Iris pigment epithelial cell (primary cell): ENCODE data around the gene OR52L1.
"Not testable (repeated sequence)": the region's sequence is repeated elsewhere in the genome, so short reads cannot be mapped to it uniquely, and the experiment has no call there.

Experiments
- DNase-seq: peaks from one replicate; pipeline ENCODE4 v3.0.0-alpha.2; 2011; ENCODE audit warnings: low read depth

OR52L1 gene

DNA sequence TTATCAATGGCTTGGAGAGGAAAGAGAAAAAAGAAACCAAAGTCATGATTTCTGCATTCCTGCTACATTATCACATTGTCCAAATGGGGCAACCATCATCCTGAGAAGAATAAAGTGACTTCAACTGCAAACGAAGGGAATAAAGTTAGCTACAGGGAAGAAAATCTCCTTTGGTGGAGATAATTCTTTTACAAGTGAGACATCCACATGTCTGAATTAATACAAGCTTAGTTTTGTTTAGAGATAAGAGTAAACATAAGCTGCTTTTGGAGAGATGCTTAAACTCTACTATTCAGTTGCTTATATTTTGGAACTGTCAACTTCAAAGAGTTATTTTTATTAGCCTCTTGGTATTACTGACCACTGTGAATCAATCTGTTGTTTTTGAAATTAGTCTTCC, at the start of gene OR52L1:
Gene OR52L1 (minus strand): TSS at position 101 of the 400 bp plus-strand sequence. CDS start 55 bp downstream, at position 46.
- DNase-seq = no peak

DNA sequence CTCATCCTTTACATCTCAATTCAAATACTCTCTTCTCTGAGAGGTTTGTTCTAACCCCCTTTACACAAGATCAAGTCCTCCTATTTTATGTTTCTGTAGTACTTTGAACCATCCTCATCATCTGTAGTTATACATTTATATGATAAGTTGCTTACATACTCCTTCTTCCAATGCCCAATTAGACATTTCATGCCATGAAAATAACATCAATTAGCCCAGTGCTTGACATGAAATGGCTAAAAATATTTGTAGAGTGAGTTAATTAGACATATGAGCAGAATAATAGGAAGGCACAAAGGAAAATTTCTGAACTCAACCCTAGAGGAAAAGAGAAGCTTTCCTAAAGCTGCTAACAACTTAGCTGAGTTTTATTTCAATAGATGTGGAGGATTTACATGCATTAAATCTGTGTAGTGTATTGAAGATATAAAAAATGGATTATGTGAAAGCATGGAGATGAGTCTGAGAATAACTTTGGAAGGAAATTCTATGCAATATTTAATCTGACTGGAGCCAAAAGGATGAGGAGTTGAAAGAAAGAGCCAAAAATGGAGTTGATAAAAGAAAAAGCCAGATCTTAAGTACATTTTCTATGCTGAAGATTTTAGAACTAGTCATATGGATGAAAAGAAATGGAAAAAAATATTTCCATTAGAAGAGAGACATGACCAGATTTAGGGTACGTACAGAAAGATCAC, 44.1 kb upstream of the OR52L1 start, which contains the start of gene OR56A1:
Gene OR56A1 (minus strand): TSS at position 51 of the 698 bp plus-strand sequence. CDS start 3,066 bp downstream, outside the sequence.
- no peak for DNase-seq

DNA sequence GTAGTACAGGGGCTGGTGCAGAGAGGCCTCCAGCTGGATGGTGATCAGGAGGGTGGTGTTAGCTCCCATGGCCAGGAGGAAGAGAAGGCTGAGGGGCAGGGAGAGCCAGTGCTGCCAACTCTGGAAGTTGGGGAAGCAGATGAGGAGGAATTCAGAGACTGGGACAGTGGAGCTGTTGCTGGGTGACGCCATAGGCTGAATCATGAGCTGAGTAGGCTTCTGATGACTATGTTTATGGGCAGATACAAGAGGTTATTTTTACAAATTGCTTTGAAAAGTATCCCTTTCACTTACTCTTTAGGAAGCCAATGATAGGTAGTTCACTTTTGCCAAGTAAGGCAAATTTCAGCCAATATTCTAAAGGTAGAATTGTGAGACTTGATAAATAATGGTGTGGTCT, 40.7 kb upstream of the OR52L1 start:
- no peak for DNase-seq

DNA sequence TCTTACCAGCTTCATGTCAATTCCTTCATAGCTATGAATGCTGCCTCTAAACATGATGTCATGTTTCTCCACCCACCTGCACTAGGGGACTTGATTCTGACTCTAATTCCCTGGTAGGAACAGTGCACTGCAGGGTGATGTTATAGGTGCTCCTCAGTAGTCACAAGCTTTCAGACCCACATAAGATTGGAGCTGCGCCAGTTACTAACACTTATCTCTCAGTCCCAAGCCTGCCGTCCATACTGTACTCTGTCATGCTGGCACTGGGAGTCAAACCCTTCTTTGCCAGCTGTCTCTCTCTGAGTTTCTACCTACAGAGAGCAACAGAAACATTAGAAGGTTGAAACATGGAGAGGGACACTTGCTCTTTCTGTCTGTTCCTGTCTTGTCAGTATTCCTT, 38.3 kb upstream of the OR52L1 start:
- no peak for DNase-seq

DNA sequence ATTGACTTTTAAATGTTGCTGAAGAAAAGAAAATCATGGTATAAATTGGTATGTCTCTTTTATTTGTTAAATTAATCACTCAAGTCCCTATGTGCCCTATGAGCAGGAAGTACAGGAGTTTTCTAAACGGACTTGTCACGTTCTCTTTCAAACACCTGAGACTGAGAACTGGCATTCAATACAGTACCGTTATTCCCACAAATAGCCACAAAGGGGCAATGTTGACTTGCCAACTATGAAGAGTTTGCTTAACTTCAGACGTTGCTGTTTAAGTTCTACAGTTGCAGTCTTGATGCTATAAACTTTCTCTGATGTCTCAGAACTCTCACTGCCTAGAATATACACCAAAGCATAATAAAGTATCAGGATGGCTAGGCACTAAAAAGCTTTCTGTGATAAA, 36.2 kb upstream of the OR52L1 start:
- DNase-seq = peak; percentile 36

DNA sequence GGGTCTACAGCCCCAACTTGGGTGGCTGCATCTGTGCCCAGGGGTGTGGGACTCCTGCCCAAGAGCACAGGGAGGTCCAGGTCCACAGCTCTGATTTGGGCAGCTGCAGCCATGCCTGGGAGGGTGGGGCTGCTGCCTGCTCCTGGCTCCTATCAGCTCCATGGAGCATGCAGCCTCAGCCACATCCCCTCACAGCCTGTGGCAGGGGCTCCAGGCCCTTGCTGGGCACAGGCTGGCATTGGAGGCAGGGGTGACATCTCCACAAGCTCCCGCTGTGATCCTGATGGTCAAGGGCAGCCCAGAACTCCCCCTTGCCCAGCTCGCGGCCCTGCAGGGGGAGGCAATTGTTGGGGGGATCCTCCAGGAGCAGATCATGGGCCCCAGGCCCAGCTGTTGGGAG, 26.3 kb upstream of the OR52L1 start:
- DNase-seq = no peak

DNA sequence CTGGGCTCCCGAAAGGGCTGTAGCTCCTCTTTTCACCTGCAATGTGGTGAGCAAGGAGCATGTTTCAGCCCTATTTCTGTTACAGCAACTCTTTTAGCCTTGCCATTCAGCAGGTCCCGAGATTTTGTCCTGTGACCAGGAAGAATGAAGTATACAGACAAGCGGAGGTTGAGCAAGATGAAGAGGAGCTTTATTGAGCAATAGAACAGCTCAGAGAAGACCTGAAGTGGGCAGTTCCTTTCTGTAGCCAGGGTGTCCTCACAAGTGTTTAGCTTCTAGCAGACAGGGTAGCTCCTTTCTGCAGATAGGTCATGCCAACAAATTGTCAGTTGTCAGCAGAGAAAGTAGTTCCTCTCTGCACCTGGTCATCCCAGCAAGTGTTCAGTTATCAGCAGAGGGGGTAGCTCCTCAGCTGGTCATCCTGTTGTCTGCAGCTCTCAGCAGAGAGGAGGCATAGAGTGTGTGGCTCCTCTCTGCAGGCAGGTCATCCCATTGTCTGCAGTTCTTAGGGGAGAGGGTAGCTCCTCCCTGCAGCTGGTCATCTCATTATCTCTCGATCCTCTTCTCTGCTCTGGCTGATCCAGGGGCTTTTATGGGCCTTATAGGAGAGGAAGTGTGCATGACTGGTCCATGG, 25.4 kb upstream of the OR52L1 start:
- no peak for DNase-seq

DNA sequence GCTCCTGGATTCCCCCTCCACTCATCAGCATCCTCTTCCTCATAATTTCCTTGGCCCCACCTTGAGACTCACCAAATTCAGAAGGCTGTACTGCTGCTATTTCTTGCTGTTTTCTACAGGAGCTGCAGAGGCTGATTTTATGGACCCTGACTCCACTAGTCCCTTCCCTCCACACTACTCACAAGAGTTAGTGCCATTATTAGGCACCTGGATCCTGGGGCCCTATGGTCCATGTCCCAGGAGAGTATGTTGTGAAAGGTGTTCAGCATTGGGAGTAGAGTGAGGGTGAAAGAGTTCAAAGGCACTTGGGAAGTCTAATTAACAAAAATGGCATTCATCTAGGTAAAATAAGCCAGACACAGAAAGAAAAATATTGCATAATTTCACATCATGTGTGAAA, 20.1 kb upstream of the OR52L1 start, which contains the start of gene OR56A4:
Gene OR56A4 (minus strand): TSS at position 101 of the 400 bp plus-strand sequence. CDS start 3,954 bp downstream, outside the sequence.
- DNase-seq = no peak

DNA sequence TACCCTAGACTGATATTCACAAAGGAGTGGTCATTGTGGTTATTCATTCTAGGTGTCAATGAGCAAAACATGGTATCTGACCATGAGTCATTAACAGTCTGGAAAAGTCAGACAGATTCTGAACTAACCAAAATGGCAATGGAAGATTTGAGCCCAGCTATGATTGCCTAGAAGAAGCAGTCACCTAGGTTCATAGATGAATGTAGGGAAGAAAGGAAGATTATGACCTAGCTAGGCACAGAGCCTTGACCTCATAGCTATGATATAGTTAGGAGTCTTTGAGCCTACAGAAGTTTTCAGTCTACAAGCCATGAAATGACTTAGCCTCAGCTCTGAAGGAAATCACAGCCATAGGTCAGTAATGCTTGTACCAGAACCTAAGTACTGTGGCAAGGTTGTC, 19.6 kb upstream of the OR52L1 start:
- DNase-seq = no peak

DNA sequence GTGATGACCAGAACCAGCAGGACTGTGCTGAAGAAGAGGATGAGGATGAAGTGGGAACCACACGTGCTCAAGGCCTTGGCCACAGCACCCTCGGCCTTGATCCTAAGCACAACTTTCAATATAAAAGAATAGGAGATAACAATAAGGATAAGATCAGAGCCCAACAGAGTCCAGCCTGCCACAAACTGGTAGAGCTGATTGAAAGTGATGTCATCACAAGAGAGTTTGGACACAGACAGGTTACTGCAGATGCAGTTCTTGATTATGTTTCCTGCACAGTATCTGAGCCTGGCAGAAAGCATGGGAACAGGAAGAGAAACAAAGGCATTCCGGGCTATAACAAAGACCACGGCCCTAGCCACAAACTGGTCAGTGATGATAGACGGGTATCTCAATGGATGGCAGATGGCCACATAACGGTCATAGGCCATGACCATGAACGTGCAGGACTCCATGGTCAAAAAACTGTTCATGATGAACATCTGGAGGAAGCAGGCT, 15.5 kb upstream of the OR52L1 start:
- DNase-seq = no peak

DNA sequence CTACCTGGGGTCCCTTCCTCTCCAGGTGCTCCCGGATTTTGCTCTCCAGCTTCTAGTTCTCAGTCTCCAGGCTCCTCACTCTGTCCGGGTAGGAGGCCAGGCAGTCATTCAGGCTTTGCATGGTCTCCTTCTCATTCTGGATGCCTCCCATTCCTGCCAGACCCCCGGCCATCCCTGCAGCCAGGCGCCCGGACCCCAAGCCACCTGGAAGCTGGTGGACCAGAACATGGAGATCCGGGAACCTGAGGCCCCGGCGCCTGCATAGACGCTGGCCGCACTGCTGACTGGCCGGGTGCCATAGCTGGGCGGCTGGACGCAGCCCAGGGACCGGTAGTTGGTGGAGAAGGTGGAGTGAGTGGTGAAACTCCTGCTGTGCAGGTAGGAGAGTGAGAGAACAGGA, 8.0 kb upstream of the OR52L1 start:
- DNase-seq = no peak

DNA sequence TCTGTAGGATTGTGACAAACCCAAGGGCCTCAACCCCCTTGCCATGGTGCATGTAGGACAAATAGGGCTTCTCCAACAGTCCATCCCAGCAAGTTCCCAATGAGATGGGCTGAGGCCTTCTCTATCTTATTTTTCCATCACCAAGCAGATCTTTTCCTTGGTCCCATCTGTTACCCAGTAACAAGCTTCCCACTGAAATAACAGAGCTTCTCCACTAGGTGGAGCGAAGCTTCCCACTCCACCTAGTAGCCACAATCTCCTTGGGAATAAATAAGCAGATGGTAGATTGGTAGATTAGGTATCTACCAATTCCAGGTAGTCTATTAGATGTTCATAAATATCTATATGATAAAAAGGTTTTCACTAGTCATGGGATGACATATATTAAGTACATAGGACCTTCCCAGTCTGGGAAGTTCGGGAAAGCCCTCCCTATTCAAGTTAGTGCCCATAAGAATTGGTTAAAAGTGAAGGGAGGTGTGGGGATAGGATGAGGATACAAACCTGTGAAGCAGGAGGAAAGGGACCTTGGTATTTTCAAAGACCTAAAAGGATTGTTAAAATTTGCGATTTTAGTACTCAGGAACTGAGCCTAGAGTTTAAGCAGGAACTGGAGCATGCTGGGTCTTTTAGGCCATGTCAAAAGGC, 5.9 kb upstream of the OR52L1 start:
- peak; percentile 30 for DNase-seq

DNA sequence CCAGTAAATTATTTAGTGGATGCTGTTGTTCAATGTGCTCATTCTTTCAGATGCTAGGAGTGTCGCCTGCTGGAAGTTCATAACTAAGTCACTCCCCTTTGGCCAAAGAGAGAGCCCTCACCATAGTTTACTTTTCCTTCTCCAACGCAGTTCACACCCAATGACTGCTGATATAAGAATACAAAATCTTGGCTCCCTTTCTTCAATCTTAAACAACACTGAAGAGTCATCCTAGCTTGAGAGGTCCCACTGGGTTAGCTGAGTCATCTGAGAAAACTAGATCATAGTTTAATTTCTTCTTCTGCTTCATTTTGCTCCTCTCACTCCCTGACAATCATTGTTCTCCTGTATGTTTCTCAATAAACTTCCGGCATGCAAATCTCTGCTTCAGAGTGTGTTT, 5.4 kb upstream of the OR52L1 start:
- no peak for DNase-seq

DNA sequence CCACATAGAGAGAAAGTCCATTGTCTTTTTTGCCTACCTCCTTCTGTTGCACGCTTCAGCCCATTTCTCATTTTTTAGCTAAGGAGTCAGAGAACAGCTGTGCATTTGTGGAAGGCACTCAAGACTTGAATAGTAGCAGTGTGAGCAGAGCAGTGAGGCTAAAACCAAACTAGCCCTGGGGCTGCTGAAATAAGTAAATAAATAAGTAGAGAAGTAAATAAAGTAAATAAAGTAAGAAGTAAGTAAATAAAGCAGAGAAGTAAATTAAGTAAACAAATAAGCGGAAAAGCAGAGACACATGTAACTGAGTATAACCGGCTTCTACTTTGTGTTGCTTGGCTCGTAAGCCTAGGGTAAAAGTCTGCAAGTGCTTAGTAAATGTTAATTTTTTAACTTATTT, 2.4 kb upstream of the OR52L1 start:
- DNase-seq = no peak

DNA sequence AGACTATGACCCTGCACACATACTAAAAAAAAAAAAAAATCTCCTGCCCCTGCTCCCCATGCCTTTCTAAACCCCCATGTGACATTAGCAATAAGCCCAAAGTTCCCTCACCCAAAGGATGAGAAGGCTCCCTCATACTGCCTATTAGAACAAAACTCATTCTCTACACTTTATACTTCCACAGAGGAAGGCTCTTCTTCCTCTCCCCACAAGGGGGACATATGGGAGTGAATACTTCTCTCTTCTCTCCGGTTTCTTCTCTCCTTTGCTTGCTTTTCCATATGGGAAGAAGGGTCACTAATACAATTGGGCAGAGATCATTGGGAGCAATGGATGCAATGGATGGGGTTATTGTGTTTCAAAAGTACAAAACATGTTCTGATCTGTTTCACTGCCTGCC, 3.3 kb downstream of the OR52L1 start:
- no peak for DNase-seq

DNA sequence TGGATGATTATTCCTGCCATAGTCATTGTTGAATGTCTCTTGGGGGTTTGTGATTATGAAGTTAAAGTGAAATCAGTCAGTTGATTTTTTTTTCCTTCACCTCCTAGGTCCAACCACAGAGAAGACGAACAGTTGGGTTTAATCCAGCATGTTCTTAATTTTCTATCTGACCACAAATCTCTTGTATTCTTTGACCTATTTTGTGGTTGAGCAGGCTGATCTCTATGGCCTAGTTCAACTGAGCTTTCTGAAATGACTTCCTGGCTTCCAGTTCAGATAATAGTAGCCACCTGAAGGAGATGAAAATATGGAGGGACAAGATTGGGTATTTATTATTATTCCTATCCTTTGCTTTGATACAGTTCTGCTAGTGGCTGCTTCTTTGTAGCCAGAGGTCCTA, 13.3 kb downstream of the OR52L1 start:
- no peak for DNase-seq

DNA sequence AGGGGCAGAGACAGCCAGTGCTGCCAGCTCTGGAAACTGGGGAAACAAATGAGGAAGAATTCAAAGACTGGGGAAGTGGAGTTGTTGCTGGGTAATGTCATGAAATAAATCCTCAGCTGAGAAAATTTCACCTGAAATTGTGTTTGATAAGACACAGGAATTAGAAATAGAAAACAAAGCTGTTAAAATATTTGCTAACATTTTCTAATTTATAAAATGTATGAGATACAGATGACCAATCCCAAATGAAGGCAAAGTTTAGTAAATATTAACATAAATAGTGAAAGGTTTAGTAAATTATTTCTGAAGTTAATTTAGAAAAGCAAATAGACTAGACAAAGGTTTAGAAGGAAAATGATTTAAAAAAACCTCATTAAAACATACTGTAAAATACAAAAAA, 18.4 kb downstream of the OR52L1 start, which contains the start of gene OR56A5:
Gene OR56A5 (minus strand): TSS at position 101 of the 400 bp plus-strand sequence. CDS start 0 bp downstream, at position 101.
- DNase-seq = no peak

DNA sequence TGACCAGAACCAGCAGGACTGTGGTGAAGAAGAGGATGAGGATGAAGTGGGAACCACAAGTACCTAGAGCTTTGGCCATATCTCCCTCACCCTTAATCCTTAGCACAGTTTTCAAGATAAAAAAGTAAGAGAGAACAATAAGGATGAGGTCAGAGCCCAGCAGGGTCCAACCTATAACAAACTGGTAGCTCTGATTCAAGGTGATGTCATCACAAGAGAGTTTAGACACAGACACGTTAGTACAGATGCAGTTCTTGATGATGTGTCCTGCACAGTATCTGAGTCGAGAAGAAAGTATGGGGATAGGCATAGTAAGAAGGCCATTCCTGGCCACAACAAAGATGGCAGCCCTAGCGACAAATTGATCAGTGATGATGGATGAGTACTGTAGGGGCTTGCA, 19.1 kb downstream of the OR52L1 start:
- DNase-seq = no peak

DNA sequence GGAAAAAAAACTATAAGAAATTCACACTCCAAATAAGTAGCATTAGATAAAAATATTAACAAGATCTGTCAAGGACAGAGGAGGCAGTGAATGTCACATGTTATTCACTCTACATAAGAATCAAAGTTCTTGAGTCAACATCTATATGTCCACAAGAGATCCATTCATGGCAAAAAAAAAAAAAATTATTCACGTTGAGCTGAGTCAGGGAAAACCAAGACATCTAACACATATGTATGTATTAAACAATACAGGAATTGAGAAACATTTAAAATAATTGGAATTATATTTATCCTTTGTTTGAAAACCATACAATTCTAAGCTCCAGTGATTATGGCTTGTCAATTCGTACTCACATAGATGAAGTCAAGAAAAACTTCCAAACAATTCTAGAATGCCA, 19.8 kb downstream of the OR52L1 start:
- no peak for DNase-seq

DNA sequence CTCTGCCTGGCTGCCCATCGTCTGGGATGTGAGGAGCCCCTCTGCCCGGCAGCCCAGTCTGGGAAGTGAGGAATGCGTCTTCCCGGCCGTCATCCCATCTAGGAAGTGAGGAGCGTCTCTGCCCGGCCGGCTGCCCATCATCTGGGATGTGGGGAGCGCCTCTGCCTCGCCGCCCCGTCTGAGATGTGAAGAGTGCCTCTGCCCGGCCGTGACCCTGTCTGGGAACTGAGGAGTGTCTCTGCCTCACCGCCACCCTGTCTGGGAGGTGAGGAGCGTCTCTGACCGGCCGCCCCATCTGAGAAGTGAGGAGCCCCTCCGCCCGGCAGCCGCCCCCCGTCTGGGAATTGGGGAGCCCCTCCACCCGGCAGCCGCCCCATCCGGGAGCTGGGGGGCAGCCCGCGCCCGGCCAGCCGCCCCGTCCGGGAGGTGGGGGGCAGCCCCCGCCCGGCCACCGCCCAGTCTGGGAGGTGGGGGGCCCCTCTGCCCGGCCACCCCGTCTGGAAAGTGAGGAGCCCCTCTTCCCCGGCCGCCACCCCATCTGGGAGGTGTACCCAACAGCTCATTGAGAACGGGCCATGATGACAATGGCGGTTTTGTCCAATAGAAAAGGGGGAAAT, 26.0 kb downstream of the OR52L1 start:
- not testable (repeated sequence) for DNase-seq

DNA sequence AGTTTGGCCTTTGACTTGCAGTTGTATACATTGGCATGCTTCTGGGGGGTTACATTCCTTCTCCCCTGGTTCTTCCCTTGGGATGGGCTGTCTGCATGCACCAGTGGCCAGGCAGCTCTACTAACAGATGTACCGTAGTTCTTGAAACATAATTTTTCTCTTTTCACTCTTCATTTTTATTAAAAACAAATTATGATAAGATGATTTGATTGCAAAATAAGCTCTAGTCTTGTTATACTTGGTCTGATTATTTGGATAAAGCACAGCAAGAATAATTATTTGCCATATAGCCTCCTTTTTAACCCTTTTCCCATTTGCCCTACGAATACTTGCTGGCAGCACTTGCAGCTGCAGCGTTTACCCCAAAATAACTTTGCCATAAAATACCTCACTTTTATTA, 31.2 kb downstream of the OR52L1 start:
- no peak for DNase-seq

DNA sequence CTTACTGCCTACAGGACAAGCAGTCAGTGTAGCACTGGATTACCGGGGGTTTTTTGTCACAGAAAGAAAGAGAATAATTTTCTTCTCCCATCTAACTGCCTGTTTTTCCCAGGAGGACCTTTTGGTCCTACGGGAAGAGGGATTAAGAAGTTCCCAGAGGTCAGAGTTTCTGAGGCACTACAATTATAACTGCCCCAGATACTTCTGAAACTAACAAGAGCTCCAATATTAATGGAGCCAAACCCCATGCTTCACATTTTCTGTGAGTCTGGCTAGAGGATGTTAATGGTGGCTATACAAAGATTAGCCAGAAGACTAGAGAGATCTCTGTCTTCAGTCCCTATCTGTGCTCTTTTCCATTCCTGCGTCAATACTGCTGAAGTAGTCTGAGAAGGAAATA, 44.8 kb downstream of the OR52L1 start, which contains the start of gene OR56A3:
Gene OR56A3 (plus strand): TSS at position 301 of the 400 bp plus-strand sequence. CDS start 5,096 bp downstream, outside the sequence.
- no peak for DNase-seq
